ENCODE results near the gene SYNJ1.

Gene SYNJ1

GRCh38 chr21:32768530-32768929, 40.7 kb upstream of the SYNJ1 start:
- TF ChIP-seq, protein P1, sequence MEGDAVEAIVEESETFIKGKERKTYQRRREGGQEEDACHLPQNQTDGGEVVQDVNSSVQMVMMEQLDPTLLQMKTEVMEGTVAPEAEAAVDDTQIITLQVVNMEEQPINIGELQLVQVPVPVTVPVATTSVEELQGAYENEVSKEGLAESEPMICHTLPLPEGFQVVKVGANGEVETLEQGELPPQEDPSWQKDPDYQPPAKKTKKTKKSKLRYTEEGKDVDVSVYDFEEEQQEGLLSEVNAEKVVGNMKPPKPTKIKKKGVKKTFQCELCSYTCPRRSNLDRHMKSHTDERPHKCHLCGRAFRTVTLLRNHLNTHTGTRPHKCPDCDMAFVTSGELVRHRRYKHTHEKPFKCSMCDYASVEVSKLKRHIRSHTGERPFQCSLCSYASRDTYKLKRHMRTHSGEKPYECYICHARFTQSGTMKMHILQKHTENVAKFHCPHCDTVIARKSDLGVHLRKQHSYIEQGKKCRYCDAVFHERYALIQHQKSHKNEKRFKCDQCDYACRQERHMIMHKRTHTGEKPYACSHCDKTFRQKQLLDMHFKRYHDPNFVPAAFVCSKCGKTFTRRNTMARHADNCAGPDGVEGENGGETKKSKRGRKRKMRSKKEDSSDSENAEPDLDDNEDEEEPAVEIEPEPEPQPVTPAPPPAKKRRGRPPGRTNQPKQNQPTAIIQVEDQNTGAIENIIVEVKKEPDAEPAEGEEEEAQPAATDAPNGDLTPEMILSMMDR (IDR thresholded peaks at IDR 0.05; ENCODE audit: insufficient read depth, low read depth, low read length, missing control alignments): no peak
- DNase-seq (ENCODE audit: low read depth): no peak
- H3K4me3 ChIP-seq (ENCODE audit: low read depth, low read length): no peak overlapping the region

DNA sequence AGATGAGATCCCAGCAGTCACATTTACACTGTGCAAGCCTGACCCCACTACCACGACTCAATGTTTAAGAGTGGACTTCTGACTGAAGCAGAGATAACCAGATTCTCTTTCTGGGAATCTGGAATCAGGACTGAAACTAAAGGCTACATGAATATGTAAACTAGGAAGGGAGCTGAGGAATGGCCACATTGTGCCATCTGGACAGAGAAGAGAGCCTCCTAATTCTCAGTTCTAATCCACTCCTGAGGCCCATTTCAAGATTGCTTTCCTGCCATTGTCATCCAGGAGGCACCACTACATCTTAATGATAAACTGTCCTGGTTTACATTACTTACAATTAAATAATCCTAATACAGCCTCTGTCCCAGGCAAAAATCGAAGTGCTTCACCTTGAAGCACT, 37.2 kb upstream of the SYNJ1 start:
- no peak overlapping the region for H3K4me3 ChIP-seq (ENCODE audit: low read depth, low read length)
- DNase-seq (ENCODE audit: low read depth): no peak
- TF ChIP-seq, protein P1 (IDR thresholded peaks at IDR 0.05; ENCODE audit: insufficient read depth, low read depth, low read length, missing control alignments): no peak

DNA sequence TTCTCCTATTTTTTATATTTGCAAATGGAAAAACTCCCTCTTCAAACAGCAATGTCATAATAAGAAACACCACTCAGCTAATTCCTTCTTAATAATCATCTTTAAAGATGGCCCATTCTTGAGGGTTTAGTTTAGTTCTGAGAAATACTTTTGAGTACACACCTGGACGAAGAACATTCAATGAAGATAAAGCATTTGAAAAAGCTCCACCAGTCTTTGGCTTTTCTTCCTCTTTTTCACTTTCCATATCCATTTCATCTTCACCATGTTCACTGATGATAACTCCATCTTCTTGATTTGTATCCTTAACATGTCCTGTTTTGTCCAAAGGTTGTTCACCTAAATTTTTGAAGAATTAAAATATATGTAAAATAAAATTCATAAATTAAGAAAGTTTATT, 36.4 kb upstream of the SYNJ1 start:
- TF ChIP-seq, protein P1 (IDR thresholded peaks at IDR 0.05; ENCODE audit: insufficient read depth, low read depth, low read length, missing control alignments): no peak
- DNase-seq (ENCODE audit: low read depth): no peak
- H3K4me3 ChIP-seq (ENCODE audit: low read depth, low read length): no peak overlapping the region

- DNase-seq (ENCODE audit: low read depth): no peak
- TF ChIP-seq, protein P1 (IDR thresholded peaks at IDR 0.05; ENCODE audit: insufficient read depth, low read depth, low read length, missing control alignments): no peak
- H3K4me3 ChIP-seq (ENCODE audit: low read depth, low read length): no peak overlapping the region
Observed at GRCh38 chr21:32757804-32758203, 30.0 kb upstream of the SYNJ1 start.

GRCh38 chr21:32756096-32756495, 28.3 kb upstream of the SYNJ1 start:
- TF ChIP-seq, protein P1 (IDR thresholded peaks at IDR 0.05; ENCODE audit: insufficient read depth, low read depth, low read length, missing control alignments): no peak
- DNase-seq (ENCODE audit: low read depth): no peak
- no peak overlapping the region for H3K4me3 ChIP-seq (ENCODE audit: low read depth, low read length)

GRCh38 chr21:32753818-32754585, 26.2 kb upstream of the SYNJ1 start:
- TF ChIP-seq, protein P1 (IDR thresholded peaks at IDR 0.05; ENCODE audit: insufficient read depth, low read depth, low read length, missing control alignments): no peak
- H3K4me3 ChIP-seq (ENCODE audit: low read depth, low read length): no peak overlapping the region
- no peak for DNase-seq (ENCODE audit: low read depth)

DNA sequence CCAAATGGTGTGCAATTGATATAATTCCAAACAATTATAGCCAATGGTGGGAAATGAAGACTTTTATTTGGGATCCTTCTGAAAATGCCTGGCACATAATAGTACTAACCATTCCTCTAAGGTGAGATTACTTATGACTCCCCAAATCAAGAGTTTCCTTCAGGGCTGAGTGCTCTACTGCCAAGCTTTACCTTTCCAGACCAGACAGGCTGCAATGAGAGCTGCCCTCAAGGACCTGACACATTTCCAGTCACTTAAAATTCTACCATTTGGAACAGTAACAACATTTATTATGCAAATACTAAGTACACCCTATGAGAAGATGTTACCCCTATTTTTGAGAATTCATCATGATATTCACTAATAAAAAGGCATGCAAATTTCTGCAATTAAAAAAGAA, 22.6 kb upstream of the SYNJ1 start:
- no peak for DNase-seq (ENCODE audit: low read depth)
- TF ChIP-seq, protein P1 (IDR thresholded peaks at IDR 0.05; ENCODE audit: insufficient read depth, low read depth, low read length, missing control alignments): no peak
- no peak overlapping the region for H3K4me3 ChIP-seq (ENCODE audit: low read depth, low read length)
